HG03571 (cell line): ENCODE data around the gene HERPUD1.
"Not testable (repeated sequence)": the region's sequence is repeated elsewhere in the genome, so short reads cannot be mapped to it uniquely, and the experiment has no call there.

Source experiments
- ATAC-seq: cut with Tn5 transposase; IDR thresholded peaks from one replicate; pipeline ENCODE4 v1.9.1; 2021; ENCODE audit not compliant: unreplicated experiment

Gene HERPUD1

GRCh38 chr16:56931892-56932720 lies at the start of gene HERPUD1:
TSS of gene HERPUD1 (plus strand) at chr16:56932142. CDS start at chr16:56932245, 103 bp downstream.
- ATAC-seq: peak; percentile 84

DNA sequence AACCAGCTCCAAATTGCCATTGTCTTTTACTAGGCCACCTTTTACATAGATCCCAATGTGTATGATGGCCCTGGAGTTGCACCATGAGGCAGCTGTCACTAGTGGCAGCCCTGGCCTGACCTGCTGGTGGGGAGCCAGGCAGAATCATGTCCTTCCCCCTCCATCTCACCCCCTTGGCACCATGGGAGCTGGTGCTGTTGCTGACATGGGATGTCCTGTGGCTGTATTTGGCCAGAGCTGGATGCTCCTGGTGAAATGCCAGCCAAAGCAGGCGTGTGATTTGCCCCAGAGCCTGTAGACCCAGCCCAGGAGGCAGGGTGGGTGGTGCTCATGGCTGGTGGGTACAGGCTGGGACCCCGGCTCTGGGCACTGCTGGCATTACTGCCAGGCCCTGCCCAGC lies 48.4 kb upstream of the HERPUD1 start:
- ATAC-seq: no peak

- no peak for ATAC-seq
Observed at GRCh38 chr16:56884026-56884582, 47.8 kb upstream of the HERPUD1 start.

- ATAC-seq: not testable (repeated sequence)
Observed at GRCh38 chr16:56884929-56885328, 47.0 kb upstream of the HERPUD1 start.

DNA sequence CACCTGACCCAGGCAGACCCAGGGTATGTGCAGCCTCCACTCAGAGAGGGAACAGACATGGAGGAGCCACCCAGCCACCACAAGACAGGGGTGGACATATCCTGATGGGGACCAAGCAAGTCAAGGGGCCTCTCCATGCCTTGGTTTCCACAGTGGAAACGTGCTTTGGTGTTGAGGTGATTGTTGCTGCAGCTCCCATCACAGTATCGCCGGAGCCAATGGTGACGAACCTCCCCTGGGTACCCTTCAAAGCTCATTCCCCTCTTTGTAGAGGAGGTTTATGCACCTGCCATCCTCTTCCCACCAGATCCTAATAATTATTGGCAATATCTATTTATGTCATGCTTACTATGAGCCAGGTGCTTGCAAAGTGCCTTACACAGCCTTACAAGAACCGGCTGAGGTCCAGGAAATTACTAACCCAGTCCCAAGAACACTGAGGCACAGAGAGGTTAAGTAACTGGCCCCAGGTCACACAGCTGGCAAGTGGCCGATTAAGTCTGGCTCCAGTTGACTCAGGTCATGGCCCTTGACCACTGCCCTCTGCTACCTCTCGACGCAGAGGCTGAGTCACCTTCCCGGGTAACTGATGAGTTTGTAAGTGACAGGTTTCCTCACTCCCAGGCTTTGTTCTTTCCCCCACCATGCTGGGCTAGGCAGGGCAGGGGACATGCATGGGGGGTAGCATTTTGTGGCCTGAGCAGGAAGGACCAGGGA lies 46.3 kb upstream of the HERPUD1 start:
- no peak for ATAC-seq

DNA sequence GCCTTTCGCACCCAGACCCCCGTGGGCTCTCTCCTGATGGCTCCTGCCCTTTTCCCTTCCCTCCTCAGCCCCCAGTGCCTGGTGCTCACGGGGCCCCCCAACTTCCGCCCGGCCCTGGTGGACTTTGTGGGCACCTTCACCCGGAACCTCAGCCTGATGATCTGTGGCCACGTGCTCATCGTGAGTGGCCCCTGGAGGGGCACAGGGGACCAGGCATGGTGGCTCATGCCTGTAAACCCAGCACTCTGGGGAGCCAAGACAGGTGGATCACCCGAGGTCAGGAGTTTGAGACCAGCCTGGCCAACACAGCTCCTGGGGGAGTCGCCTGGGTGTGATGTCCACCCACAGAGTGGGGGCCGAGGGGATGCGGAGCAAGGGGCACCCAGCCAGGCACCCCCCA lies 45.6 kb upstream of the HERPUD1 start:
- ATAC-seq: no peak

- no peak for ATAC-seq
Observed at GRCh38 chr16:56886826-56887225, 45.1 kb upstream of the HERPUD1 start.

GRCh38 chr16:56888806-56889205 lies 43.1 kb upstream of the HERPUD1 start:
- peak; percentile 79 for ATAC-seq

DNA sequence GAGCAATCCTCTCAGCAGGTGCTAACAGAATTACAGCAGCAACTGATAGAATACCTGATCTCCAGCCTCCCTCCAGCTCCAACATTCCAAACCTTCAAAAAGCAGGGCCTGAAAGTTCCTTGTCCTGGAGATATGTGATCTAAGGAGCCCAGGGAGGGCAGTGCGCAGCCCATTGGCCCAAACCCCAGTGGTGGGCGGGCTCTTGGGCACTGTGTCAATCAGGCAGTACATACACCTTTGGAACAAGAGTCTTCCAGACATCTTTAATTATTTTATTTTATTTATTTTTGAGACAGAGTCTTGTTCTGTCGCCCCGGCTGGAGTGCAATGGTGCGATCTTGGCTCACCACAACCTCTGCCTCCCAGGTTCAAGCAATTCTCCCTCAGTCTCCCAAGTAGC lies 42.7 kb upstream of the HERPUD1 start:
- ATAC-seq: peak; percentile 9

- no peak for ATAC-seq
Observed at GRCh38 chr16:56891685-56892084, 40.3 kb upstream of the HERPUD1 start.

DNA sequence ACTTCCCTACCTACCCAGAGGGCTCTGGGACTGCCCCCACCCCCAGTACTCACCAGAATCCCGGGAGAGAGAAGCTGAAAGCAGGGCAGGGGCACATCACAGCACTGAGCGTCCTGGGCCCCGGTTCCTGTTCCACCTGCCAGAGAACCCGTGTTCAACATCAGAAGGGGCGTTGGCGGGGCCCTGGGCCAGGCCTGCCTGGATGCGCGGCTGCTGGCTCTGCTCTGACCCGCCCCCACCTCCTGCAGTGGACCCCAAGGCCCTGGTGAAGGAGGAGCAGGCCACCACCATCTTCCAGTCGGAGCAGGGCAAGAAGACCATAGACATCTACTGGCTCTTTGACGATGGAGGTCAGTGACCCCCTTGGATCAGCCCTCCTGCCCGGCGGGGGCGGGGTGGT lies 39.2 kb upstream of the HERPUD1 start:
- ATAC-seq: no peak

DNA sequence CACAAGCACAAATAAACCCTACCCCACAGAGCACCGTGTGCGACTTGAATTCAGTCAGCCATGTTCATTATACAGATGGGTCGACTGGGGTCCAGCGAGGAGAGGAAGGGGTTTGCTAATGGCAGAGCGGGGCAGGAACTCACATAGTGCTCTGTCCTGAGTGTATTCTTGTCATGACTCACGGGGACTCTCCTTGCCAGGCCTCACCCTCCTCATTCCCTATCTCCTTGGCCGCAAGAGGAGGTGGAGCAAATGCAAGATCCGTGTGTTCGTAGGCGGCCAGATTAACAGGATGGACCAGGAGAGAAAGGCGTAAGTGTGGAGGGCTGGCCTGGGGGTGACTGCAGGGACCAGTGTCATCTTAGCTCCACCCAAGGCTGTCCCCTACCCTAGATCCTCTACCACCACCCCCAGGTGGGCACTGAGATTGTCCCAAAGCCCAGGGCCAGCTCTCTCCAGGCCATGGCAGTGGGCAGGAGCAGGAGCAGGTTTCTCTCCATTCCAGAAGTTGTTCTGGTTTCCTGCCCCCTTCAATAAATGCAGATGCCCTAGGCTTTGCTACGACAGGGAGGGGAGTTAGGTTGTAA lies 37.5 kb upstream of the HERPUD1 start:
- ATAC-seq: no peak

DNA sequence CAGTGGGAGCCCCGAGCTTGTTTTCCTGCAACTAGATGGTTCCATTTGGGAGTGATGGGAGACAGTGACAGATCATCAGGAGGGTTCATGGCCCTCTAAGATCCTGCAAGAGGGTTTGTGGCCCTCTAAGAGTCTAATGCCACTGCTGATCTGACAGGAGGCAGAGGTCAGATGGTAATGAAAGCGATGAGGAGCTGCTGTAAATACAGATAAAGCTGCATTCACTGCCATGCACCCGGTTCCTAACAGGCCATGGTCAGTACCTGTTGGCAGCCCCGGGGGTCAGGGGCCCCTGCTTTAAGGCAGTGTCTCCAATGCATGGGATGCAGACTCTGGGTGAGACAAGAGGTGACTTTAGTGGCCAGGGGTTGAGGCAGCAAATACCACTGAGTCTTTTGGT lies 36.1 kb upstream of the HERPUD1 start:
- ATAC-seq: no peak

GRCh38 chr16:56896244-56896643 lies 35.7 kb upstream of the HERPUD1 start:
- ATAC-seq: no peak

DNA sequence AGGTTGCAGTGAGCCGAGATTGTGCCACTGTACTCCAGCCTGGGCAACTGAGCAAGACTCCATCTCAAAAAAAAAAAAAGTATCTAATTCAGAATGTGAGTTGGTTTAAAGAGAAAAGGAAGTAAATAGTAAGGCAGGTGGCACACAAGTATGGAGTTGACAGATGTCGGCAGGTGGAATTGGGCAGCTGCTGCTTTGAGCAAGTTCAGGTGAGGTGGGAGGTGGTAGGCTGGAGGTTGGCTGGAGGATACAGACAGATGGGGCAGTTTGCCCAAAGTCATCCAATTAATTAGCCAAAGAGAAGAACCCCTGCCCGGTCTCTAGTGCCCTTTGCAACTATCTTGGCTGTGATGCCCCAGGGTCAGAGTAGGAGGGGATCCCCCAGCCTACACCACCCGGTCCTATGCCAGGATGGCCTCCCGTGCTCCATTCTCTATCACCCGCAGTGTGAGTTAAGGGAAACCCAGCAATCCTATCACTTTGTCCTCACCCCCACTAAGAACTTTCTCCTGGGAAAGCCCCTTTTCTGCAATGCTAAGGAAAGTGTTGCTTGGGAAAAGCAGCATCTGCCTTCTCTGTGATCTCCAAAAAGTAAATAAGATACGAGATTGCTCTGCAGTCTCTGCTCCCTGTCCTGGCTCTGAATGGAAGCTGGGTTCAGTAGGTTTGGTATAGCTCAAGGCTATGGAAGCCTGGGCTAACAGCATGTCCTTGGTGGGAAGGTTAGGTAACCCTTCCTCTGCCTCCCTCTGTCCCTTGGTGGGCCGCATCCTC lies 34.7 kb upstream of the HERPUD1 start:
- no peak for ATAC-seq

DNA sequence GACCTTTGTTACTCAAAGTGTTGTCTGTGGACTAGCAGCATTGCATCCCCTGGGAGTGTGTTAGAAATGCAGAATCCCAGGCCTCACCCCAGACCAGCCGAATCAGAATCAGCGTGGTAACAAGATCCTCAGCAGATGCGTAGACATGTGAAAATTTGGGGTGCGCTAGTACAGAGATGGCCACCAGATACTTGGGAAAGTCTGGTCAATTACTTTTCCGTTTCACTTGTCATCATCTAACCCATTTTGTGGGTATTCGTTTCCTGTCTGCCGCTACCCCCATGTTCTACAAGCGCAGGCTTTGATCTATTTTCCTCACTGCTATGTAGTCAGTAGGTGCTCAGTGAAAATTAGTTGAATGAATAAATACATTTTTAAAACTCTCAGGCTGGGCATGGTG lies 33.1 kb upstream of the HERPUD1 start:
- ATAC-seq: peak; percentile 66

GRCh38 chr16:56903866-56904265 lies 28.1 kb upstream of the HERPUD1 start:
- ATAC-seq: no peak

- no peak for ATAC-seq
Observed at GRCh38 chr16:56907401-56907800, 24.5 kb upstream of the HERPUD1 start.

GRCh38 chr16:56909527-56909979 lies 22.4 kb upstream of the HERPUD1 start:
- no peak for ATAC-seq

GRCh38 chr16:56910112-56910511 lies 21.8 kb upstream of the HERPUD1 start:
- no peak for ATAC-seq
